Astrocyte (in vitro differentiated cells and primary cell): ENCODE measurements around the gene DDR2. TPM values are rescaled to one million over a fixed set of nuclear protein-coding genes. Genes with fewer than 3 reads are reported as not detected.

ENCODE experiments used
- DNase-seq: peaks from one replicate; pipeline ENCODE4 v3.0.0-alpha.2; 2010; ENCODE audit warnings: low read depth
- FAIRE-seq: peaks from 2 replicates; lab custom pipeline; 2011; peaks lifted over from hg19 to GRCh38; lab: Jason Lieb, UNC
- H2AFZ ChIP-seq: 2 replicates; pipeline ENCODE4 v1.6.0; 2012; ENCODE audit warnings: low read depth, low read length, inconsistent platforms
- H3K27ac ChIP-seq: 2 replicates; pipeline ENCODE4 v1.5.1; 2011; ENCODE audit warnings: low read depth, low read length, inconsistent platforms
- H3K27me3 ChIP-seq: 2 replicates; pipeline ENCODE4 v1.6.0; 2011; ENCODE audit warnings: low read length, inconsistent platforms; ENCODE audit not compliant: insufficient read depth
- H3K36me3 ChIP-seq: 2 replicates; pipeline ENCODE4 v1.5.1; 2011; ENCODE audit warnings: low read length, inconsistent platforms; ENCODE audit not compliant: insufficient read depth
- H3K4me1 ChIP-seq: 2 replicates; pipeline ENCODE4 v1.5.1; 2011; ENCODE audit warnings: low read length, inconsistent platforms; ENCODE audit not compliant: insufficient read depth
- H3K4me2 ChIP-seq: 2 replicates; pipeline ENCODE4 v1.6.0; 2012; ENCODE audit warnings: low read length, inconsistent platforms
- H3K4me3 ChIP-seq: 2 replicates; pipeline ENCODE4 v1.5.1; 2011; ENCODE audit warnings: low read depth, mild to moderate bottlenecking, low read length, inconsistent platforms; ENCODE audit not compliant: insufficient read depth
- H3K79me2 ChIP-seq: 2 replicates; pipeline ENCODE4 v1.6.0; 2012; ENCODE audit warnings: mild to moderate bottlenecking, low read length, inconsistent platforms; ENCODE audit not compliant: insufficient read depth
- H3K9ac ChIP-seq: 2 replicates; pipeline ENCODE4 v1.6.0; 2012; ENCODE audit warnings: mild to moderate bottlenecking, low read length, inconsistent platforms
- H3K9me3 ChIP-seq: 2 replicates; pipeline ENCODE4 v1.5.1; 2012; ENCODE audit warnings: low read depth, mild to moderate bottlenecking, low read length, inconsistent platforms; ENCODE audit not compliant: insufficient read depth
- H4K20me1 ChIP-seq: 2 replicates; pipeline ENCODE4 v1.6.0; 2012; ENCODE audit warnings: low read length, inconsistent platforms; ENCODE audit not compliant: insufficient read depth
- H3K27ac Mint-ChIP-seq: one replicate; pipeline ENCODE4 v1.8.0; 2021; ENCODE audit warnings: mild to moderate bottlenecking, mixed read lengths; ENCODE audit not compliant: unreplicated experiment
- H3K27me3 Mint-ChIP-seq: one replicate; pipeline ENCODE4 v1.8.0; 2021; ENCODE audit warnings: low read depth, mixed read lengths; ENCODE audit not compliant: unreplicated experiment
- H3K36me3 Mint-ChIP-seq: one replicate; pipeline ENCODE4 v1.8.0; 2021; ENCODE audit warnings: low read depth, mixed read lengths; ENCODE audit not compliant: unreplicated experiment
- H3K4me1 Mint-ChIP-seq: one replicate; pipeline ENCODE4 v1.8.0; 2021; ENCODE audit warnings: low read depth, mixed read lengths; ENCODE audit not compliant: unreplicated experiment
- H3K4me3 Mint-ChIP-seq: one replicate; pipeline ENCODE4 v1.8.0; 2021; ENCODE audit warnings: mild to moderate bottlenecking, moderate library complexity, mixed read lengths; ENCODE audit not compliant: unreplicated experiment
- H3K9me3 Mint-ChIP-seq: one replicate; pipeline ENCODE4 v1.8.0; 2021; ENCODE audit warnings: mild to moderate bottlenecking, mixed read lengths; ENCODE audit not compliant: unreplicated experiment
- EZH2 ChIP-seq: IDR thresholded peaks from 2 replicates; pipeline ENCODE4 v1.6.1; 2012; ENCODE audit warnings: mild to moderate bottlenecking, low read length, inconsistent platforms; ENCODE audit not compliant: insufficient read depth
- total RNA-seq: library from RNA; stranded (reverse); gene quantifications from 2 replicates; pipeline ENCODE4 v1.2.1, GENCODE V29; 2021
- TF ChIP-seq, protein P1 (sequence below): IDR thresholded peaks from 2 replicates; pipeline ENCODE4 v1.5.1; 2011; ENCODE audit warnings: low read depth, mild to moderate bottlenecking, inconsistent platforms, low read length, moderate library complexity; ENCODE audit not compliant: insufficient read depth

DDR2 gene
- total RNA-seq, 1 donor from 2014 or later = 15.3 TPM

DNA sequence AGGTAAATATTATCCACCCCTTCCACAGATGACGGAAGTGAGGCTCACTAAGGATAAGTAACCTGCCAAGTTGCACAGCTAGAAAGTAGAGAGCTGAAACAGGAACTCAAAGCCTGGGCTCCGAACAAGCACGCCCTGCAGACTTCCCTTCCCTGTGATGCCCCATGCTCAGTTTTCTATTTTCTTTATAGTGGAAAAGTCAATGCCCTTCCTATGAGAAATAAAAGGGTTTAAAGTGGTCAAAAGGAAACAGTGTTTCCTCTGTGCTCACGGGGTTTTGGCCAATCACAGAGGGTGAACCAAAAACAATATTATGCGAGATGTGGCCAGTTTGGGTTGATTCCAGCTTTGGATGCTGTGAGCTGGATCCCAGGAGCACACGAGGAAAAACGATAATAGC lies 44.5 kb downstream of the DDR2 start:
- Mint-ChIP-seq H3K4me1 (peaks cover 27% of the 10 kb centered on the region), H3K9me3 (peaks cover 15% of the 10 kb centered on the region), H3K27ac (no peak overlapping the region), H3K4me3 (no peak overlapping the region), H3K27me3 (no peaks in the 10 kb centered on the region), H3K36me3 (peaks cover 11% of the 10 kb centered on the region)
- H3K4me2 ChIP-seq = peak overlapping the region; percentile 26
- no peak overlapping the region for H3K9ac ChIP-seq
- FAIRE-seq (no peak), DNase-seq (no peak)
- H3K27me3 ChIP-seq = no peaks in the 10 kb centered on the region
- no peaks in the 10 kb centered on the region for H3K36me3 ChIP-seq
- H4K20me1 ChIP-seq = peaks cover 22% of the 10 kb centered on the region
- no peak overlapping the region for H3K4me3 ChIP-seq
- TF ChIP-seq, protein P1, sequence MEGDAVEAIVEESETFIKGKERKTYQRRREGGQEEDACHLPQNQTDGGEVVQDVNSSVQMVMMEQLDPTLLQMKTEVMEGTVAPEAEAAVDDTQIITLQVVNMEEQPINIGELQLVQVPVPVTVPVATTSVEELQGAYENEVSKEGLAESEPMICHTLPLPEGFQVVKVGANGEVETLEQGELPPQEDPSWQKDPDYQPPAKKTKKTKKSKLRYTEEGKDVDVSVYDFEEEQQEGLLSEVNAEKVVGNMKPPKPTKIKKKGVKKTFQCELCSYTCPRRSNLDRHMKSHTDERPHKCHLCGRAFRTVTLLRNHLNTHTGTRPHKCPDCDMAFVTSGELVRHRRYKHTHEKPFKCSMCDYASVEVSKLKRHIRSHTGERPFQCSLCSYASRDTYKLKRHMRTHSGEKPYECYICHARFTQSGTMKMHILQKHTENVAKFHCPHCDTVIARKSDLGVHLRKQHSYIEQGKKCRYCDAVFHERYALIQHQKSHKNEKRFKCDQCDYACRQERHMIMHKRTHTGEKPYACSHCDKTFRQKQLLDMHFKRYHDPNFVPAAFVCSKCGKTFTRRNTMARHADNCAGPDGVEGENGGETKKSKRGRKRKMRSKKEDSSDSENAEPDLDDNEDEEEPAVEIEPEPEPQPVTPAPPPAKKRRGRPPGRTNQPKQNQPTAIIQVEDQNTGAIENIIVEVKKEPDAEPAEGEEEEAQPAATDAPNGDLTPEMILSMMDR = no peak
- TF ChIP-seq EZH2 = no peak
- H3K27ac ChIP-seq = no peak overlapping the region
- H3K4me1 ChIP-seq = peaks cover 46% of the 10 kb centered on the region
- H3K9me3 ChIP-seq = no peaks in the 10 kb centered on the region
- no peak overlapping the region for H2AFZ ChIP-seq
- peaks cover 49% of the 10 kb centered on the region for H3K79me2 ChIP-seq

DNA sequence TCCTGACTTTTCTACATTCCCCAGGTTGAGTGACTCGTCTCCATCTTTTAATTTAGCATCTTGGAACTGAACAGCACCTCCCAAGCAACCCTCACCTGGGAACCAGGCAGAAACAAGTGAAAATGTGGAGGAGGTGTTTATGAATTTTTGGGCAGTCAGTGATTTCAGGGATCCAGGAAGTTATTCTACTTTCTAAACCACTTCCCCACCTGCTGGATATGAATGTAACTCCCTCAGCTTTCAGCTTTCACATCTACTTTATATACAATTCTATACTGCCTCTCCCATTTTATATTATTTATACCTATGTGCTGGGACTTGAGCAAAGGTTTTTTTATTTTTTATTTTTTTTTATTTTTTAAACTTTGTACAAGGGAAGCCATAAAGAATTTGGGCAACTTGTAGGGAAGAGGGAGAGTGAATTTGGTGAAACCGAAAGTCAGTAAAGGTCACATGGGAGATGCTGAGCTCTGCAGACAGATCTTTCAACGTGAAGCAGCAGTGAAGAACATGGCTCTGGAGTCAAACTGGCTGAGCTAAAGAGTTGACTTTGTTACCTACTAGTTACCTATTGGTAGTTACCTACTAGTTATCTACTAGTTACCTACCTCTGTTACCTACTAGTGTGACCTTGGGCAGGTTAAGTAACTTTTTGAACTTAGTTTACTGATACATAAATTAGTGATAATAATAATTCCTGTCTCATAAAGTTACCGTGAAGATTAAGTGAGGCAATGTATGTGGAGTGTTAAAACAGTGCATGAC lies 45.5 kb downstream of the DDR2 start:
- Mint-ChIP-seq H3K4me1 (peaks cover 26% of the 10 kb centered on the region), H3K27ac (no peak overlapping the region), H3K4me3 (no peak overlapping the region), H3K36me3 (peaks cover 11% of the 10 kb centered on the region), H3K9me3 (peaks cover 15% of the 10 kb centered on the region), H3K27me3 (no peaks in the 10 kb centered on the region)
- H3K9me3 ChIP-seq = no peaks in the 10 kb centered on the region
- H3K9ac ChIP-seq = no peak overlapping the region
- no peak overlapping the region for H2AFZ ChIP-seq
- H3K4me3 ChIP-seq = no peak overlapping the region
- TF ChIP-seq, protein P1 = no peak
- no peak for TF ChIP-seq EZH2
- FAIRE-seq (no peak), DNase-seq (no peak)
- peak overlapping the region; percentile 2 for H3K4me2 ChIP-seq
- H3K27me3 ChIP-seq = no peaks in the 10 kb centered on the region
- H4K20me1 ChIP-seq = peaks cover 22% of the 10 kb centered on the region
- no peak overlapping the region for H3K27ac ChIP-seq
- no peaks in the 10 kb centered on the region for H3K36me3 ChIP-seq
- H3K79me2 ChIP-seq = peaks cover 53% of the 10 kb centered on the region
- peaks cover 45% of the 10 kb centered on the region for H3K4me1 ChIP-seq

GRCh38 chr1:162678439-162678838 lies 46.2 kb downstream of the DDR2 start:
- Histone ChIP-seq H3K27ac (no peak overlapping the region), H3K9me3 (no peaks in the 10 kb centered on the region), H3K79me2 (peaks cover 53% of the 10 kb centered on the region), H3K9ac (no peak overlapping the region), H3K4me2 (peak overlapping the region; percentile 2), H3K4me3 (no peak overlapping the region), H2AFZ (no peak overlapping the region), H3K4me1 (peaks cover 39% of the 10 kb centered on the region), H3K27me3 (no peaks in the 10 kb centered on the region), H4K20me1 (peaks cover 22% of the 10 kb centered on the region), H3K36me3 (no peaks in the 10 kb centered on the region)
- H3K9me3 Mint-ChIP-seq = peaks cover 15% of the 10 kb centered on the region
- peaks cover 21% of the 10 kb centered on the region for H3K4me1 Mint-ChIP-seq
- peak; percentile 87 for DNase-seq
- no peaks in the 10 kb centered on the region for H3K27me3 Mint-ChIP-seq
- no peak overlapping the region for H3K27ac Mint-ChIP-seq
- TF ChIP-seq, protein P1 = no peak
- TF ChIP-seq EZH2 = no peak
- H3K4me3 Mint-ChIP-seq = no peak overlapping the region
- peak; percentile 60 for FAIRE-seq
- H3K36me3 Mint-ChIP-seq = peaks cover 11% of the 10 kb centered on the region
